Astrocyte of the cerebellum (primary cell): ENCODE measurements around the gene GMPS.
"Not testable (repeated sequence)": the region's sequence is repeated elsewhere in the genome, so short reads cannot be mapped to it uniquely, and the experiment has no call there.

Experiments used
- DNase-seq: peaks from one replicate; pipeline ENCODE4 v3.0.0-alpha.2; 2011; ENCODE audit warnings: low read depth
- H3K4me3 ChIP-seq: 2 replicates; pipeline ENCODE4 v1.5.1; 2011; ENCODE audit warnings: mild to moderate bottlenecking, low read depth, low read length, moderate library complexity
- CTCF ChIP-seq: IDR thresholded peaks from 2 replicates; pipeline ENCODE4 v1.5.1; 2012; ENCODE audit warnings: low read length, low read depth, moderate library complexity, mild to moderate bottlenecking; ENCODE audit errors: missing control alignments
- in situ Hi-C: cut with HindIII; loops from 2 replicates; pipeline ENCODE4 v1.10.0; 2017; ENCODE audit warnings: low sequenced_read_pairs

The GMPS gene

GRCh38 chr3:155876503-155876902 lies 6.1 kb downstream of the GMPS start:
- no peak for TF ChIP-seq CTCF
- in situ Hi-C loops, result no loop called here
- DNase-seq, result no peak
- H3K4me3 ChIP-seq, result no peak overlapping the region

GRCh38 chr3:155880286-155880685 lies 9.8 kb downstream of the GMPS start:
- H3K4me3 ChIP-seq, result no peak overlapping the region
- TF ChIP-seq CTCF, result no peak
- in situ Hi-C loops, result no loop called here
- no peak for DNase-seq

GRCh38 chr3:155884292-155884691 lies 13.8 kb downstream of the GMPS start:
- no peak for TF ChIP-seq CTCF
- in situ Hi-C loops, result no loop called here
- no peak for DNase-seq
- no peak overlapping the region for H3K4me3 ChIP-seq

GRCh38 chr3:155885292-155885691 lies 14.8 kb downstream of the GMPS start:
- TF ChIP-seq CTCF, result no peak
- DNase-seq, result no peak
- H3K4me3 ChIP-seq, result no peak overlapping the region
- in situ Hi-C loops, result no loop called here

- in situ Hi-C loops, H3K4me3 ChIP-seq, DNase-seq: not testable (repeated sequence)
Observed at GRCh38 chr3:155886348-155886747, 15.9 kb downstream of the GMPS start.

- no peak for DNase-seq
- no peak overlapping the region for H3K4me3 ChIP-seq
- in situ Hi-C loops, result no loop called here
- no peak for TF ChIP-seq CTCF
Observed at GRCh38 chr3:155886915-155887314, 16.5 kb downstream of the GMPS start.

GRCh38 chr3:155889212-155889611 lies 18.8 kb downstream of the GMPS start:
- in situ Hi-C loops, result no loop called here
- TF ChIP-seq CTCF, result no peak
- DNase-seq, result no peak
- no peak overlapping the region for H3K4me3 ChIP-seq
